Mesendoderm (in vitro differentiated cells): ENCODE results near the gene KDM4B.
A peak's percentile ranks its signal among the peaks of the same experiment; 100 is the strongest.

Experiments
- DNase-seq: peaks from one replicate; pipeline ENCODE4 v3.0.0; 2013
- H2AK5ac ChIP-seq: 2 replicates; pipeline ENCODE4 v1.6.1; 2013; ENCODE audit warnings: low read length, inconsistent platforms
- H2BK120ac ChIP-seq: 2 replicates; pipeline ENCODE4 v1.6.1; 2013; ENCODE audit warnings: low read depth, mild to moderate bottlenecking, low read length, moderate library complexity, mixed read lengths
- H2BK15ac ChIP-seq: replicated peaks from 2 replicates; pipeline ENCODE4 v1.6.1; 2013; ENCODE audit warnings: low read depth, mild to moderate bottlenecking, moderate library complexity
- H2BK5ac ChIP-seq: 2 replicates; pipeline ENCODE4 v1.6.1; 2013; ENCODE audit warnings: low read length, inconsistent platforms
- H3K18ac ChIP-seq: 2 replicates; pipeline ENCODE4 v1.6.1; 2013; ENCODE audit warnings: mild to moderate bottlenecking, low read length, mixed read lengths
- H3K23ac ChIP-seq: one replicate; pipeline ENCODE4 v1.6.1; 2013; ENCODE audit warnings: low read length
- H3K27ac ChIP-seq: 2 replicates; pipeline ENCODE4 v1.5.1; 2013; ENCODE audit warnings: low read depth, mild to moderate bottlenecking, inconsistent platforms, low read length, moderate library complexity
- H3K27me3 ChIP-seq: 2 replicates; pipeline ENCODE4 v1.6.1; 2013; ENCODE audit warnings: low read length, control low read depth, mild to moderate bottlenecking, inconsistent platforms; ENCODE audit not compliant: insufficient read depth, poor library complexity
- H3K36me3 ChIP-seq: 2 replicates; pipeline ENCODE4 v1.6.1; 2013; ENCODE audit warnings: low read length, inconsistent platforms; ENCODE audit not compliant: control insufficient read depth, insufficient read depth
- H3K4ac ChIP-seq: one replicate; pipeline ENCODE4 v1.6.1; 2013; ENCODE audit warnings: low read depth, mild to moderate bottlenecking, low read length, moderate library complexity
- H3K4me1 ChIP-seq: 2 replicates; pipeline ENCODE4 v1.6.1; 2013; ENCODE audit warnings: low read depth, low read length, inconsistent platforms; ENCODE audit not compliant: control insufficient read depth
- H3K4me2 ChIP-seq: 2 replicates; pipeline ENCODE4 v1.6.1; 2013; ENCODE audit warnings: low read length
- H3K4me3 ChIP-seq: 2 replicates; pipeline ENCODE4 v1.5.1; 2013; ENCODE audit warnings: mild to moderate bottlenecking, low read length
- H3K56ac ChIP-seq: one replicate; pipeline ENCODE4 v1.6.1; 2013; ENCODE audit warnings: low read length
- H3K79me1 ChIP-seq: 2 replicates; pipeline ENCODE4 v1.6.1; 2013; ENCODE audit warnings: low read length, inconsistent platforms
- H3K79me2 ChIP-seq: 2 replicates; pipeline ENCODE4 v1.6.1; 2013; ENCODE audit warnings: mild to moderate bottlenecking, low read length; ENCODE audit not compliant: control insufficient read depth, insufficient read depth
- H3K9ac ChIP-seq: 2 replicates; pipeline ENCODE4 v1.6.1; 2013; ENCODE audit warnings: low read length, inconsistent platforms
- H4K5ac ChIP-seq: one replicate; pipeline ENCODE4 v1.6.1; 2013; ENCODE audit warnings: low read length
- H4K8ac ChIP-seq: one replicate; pipeline ENCODE4 v1.6.1; 2013; ENCODE audit warnings: low read depth, mild to moderate bottlenecking, control low read depth, low read length, moderate library complexity
- WGBS: extraction: QIAGEN DNeasy Blood & Tissue Kit; methylation state at CpG from one replicate; pipeline ENCODE4 v1.1.7; 2013; ENCODE audit warnings: low lambda C conversion rate, missing lambda C conversion rate; ENCODE audit not compliant: insufficient coverage; ENCODE audit errors: extremely low coverage; 5-methylcytosine and 5-hydroxymethylcytosine counted together

Gene KDM4B

DNA sequence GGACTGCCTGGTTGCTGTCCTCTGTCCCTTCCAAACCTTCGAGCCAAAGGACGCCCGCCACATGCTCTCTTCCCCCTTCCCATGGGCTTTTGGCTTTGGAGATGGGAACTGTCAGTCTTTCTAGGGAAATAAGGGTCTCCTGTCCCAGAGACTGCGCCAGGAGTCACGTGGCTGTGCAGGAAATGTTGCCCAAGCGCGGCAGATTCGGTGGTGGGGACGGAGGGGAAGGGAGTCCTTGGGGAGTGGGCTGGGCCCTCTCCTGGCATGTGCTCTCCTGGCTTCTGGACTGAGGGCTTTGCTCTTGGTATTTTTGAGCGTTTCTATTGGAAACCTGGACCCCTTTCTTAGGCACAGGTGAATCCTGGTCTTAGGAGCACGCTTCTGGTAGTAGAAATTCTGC lies 103.2 kb downstream of the KDM4B start:
- DNase-seq: no peak
- Histone ChIP-seq H3K4ac (no peak overlapping the region), H3K18ac (no peak overlapping the region), H3K79me2 (no peaks in the 10 kb centered on the region), H4K8ac (no peak overlapping the region), H3K36me3 (no peaks in the 10 kb centered on the region), H2BK120ac (no peak overlapping the region), H3K4me3 (no peak overlapping the region), H3K56ac (no peak overlapping the region), H3K4me2 (no peak overlapping the region), H3K9ac (no peak overlapping the region), H4K5ac (no peak overlapping the region), H2BK15ac (no peak overlapping the region), H3K27ac (no peak overlapping the region), H2BK5ac (no peak overlapping the region), H3K23ac (no peak overlapping the region), H3K4me1 (no peaks in the 10 kb centered on the region), H3K27me3 (no peaks in the 10 kb centered on the region), H3K79me1 (no peaks in the 10 kb centered on the region), H2AK5ac (no peak overlapping the region)
- no CpG with 5 or more reads among the region's 11 CpGs for WGBS

GRCh38 chr19:5073153-5073844 lies 104.4 kb downstream of the KDM4B start:
- Histone ChIP-seq H3K36me3 (no peaks in the 10 kb centered on the region), H3K9ac (no peak overlapping the region), H3K79me2 (no peaks in the 10 kb centered on the region), H4K5ac (no peak overlapping the region), H2BK5ac (no peak overlapping the region), H3K79me1 (no peaks in the 10 kb centered on the region), H2BK120ac (no peak overlapping the region), H2BK15ac (no peak overlapping the region), H3K18ac (no peak overlapping the region), H3K4me1 (no peaks in the 10 kb centered on the region), H3K4me3 (no peak overlapping the region), H3K27me3 (no peaks in the 10 kb centered on the region), H3K23ac (no peak overlapping the region), H3K4me2 (no peak overlapping the region), H3K4ac (no peak overlapping the region), H2AK5ac (no peak overlapping the region), H3K56ac (no peak overlapping the region), H3K27ac (no peak overlapping the region), H4K8ac (no peak overlapping the region)
- no peak for DNase-seq
- no CpG with 5 or more reads among the region's 8 CpGs for WGBS

DNA sequence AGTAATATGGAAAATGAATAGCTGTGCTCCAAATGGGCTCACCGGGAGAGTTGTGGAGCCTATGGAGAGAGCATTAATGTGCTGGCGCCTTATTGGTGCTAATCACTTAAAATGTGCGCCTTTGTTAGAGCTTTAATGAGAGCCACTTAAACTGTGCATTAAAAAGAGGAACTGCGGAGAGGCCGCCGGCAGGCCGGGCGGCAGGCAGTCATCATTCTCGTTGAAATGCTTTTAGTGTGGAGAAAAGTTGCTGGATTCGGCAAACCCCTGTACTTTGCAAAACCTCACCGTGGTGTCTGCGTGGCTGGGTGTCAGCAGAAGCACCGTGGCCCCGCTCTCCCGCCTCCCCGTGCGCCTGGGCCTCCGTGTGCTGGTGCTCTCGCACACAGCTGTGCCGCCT lies 105.5 kb downstream of the KDM4B start:
- H2BK5ac ChIP-seq: no peak overlapping the region
- WGBS: no CpG with 5 or more reads among the region's 20 CpGs
- no peak overlapping the region for H2BK15ac ChIP-seq
- H2BK120ac ChIP-seq: no peak overlapping the region
- no peaks in the 10 kb centered on the region for H3K27me3 ChIP-seq
- H2AK5ac ChIP-seq: no peak overlapping the region
- H3K4me2 ChIP-seq: no peak overlapping the region
- H3K9ac ChIP-seq: no peak overlapping the region
- H3K4ac ChIP-seq: no peak overlapping the region
- H3K4me1 ChIP-seq: no peaks in the 10 kb centered on the region
- no peak overlapping the region for H3K27ac ChIP-seq
- no peak overlapping the region for H3K23ac ChIP-seq
- peak overlapping the region; percentile 25 for H3K56ac ChIP-seq
- H4K8ac ChIP-seq: no peak overlapping the region
- no peaks in the 10 kb centered on the region for H3K36me3 ChIP-seq
- H3K4me3 ChIP-seq: no peak overlapping the region
- no peaks in the 10 kb centered on the region for H3K79me1 ChIP-seq
- DNase-seq: no peak
- H3K79me2 ChIP-seq: no peaks in the 10 kb centered on the region
- H3K18ac ChIP-seq: no peak overlapping the region
- no peak overlapping the region for H4K5ac ChIP-seq

DNA sequence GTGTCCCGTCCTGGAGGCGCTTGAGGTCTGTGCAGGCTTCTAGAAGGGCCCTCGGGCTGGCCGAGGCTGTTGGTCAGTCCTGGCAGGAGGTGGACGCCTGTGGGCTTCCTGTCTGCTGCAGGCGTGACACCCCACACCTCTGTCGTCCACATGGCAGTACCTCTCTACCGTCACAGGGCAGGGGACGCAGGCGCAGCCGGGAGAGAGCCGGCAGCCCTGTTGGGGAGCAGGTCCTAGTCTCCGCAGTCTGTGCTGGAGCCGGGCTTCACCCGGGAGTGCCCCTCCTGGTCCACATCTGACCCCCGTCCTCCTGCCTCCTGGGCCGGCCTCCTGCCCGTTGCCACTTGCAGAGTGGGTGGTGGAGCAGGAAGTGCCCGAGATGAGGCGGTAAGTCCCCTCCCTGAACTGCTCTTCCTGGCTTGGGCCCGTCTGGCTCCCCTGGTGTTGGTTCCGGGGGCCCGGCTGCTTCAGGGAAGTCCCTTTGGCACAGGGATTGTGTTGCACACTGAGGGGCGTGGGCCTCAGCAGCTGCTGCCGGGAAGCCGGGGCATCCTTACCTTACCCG lies 106.0 kb downstream of the KDM4B start:
- Histone ChIP-seq H3K79me1 (no peaks in the 10 kb centered on the region), H2BK120ac (no peak overlapping the region), H3K9ac (no peak overlapping the region), H4K8ac (no peak overlapping the region), H3K56ac (peak overlapping the region; percentile 25), H3K4me2 (no peak overlapping the region), H3K4ac (no peak overlapping the region), H3K4me1 (no peaks in the 10 kb centered on the region), H3K27me3 (no peaks in the 10 kb centered on the region), H4K5ac (no peak overlapping the region), H3K36me3 (no peaks in the 10 kb centered on the region), H3K23ac (no peak overlapping the region), H2BK5ac (no peak overlapping the region), H3K79me2 (no peaks in the 10 kb centered on the region), H3K18ac (no peak overlapping the region), H3K4me3 (no peak overlapping the region), H2AK5ac (no peak overlapping the region), H2BK15ac (no peak overlapping the region), H3K27ac (no peak overlapping the region)
- DNase-seq: no peak
- WGBS: no CpG with 5 or more reads among the region's 27 CpGs

DNA sequence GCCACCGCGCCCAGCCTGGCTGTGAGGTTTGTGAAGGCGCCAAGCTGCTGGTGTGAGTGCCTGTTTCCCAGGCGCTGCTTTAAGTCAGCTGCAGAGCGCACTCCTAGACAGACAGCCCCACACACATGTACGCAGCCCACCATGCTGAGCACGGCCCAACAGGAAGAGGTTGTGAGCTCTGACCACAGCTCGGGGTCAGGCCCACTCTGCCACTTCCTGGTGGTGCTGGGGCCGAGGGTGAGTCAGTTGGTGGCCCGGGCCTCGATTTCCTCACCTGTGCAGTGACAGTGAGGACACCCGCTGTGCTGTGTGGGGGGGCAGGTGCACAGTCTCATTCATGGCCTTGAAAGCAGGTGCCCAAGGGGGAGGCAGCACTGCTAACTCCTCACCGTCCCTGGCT lies 106.7 kb downstream of the KDM4B start:
- Histone ChIP-seq H3K4ac (no peak overlapping the region), H3K23ac (no peak overlapping the region), H3K4me3 (no peak overlapping the region), H3K4me1 (no peaks in the 10 kb centered on the region), H3K18ac (no peak overlapping the region), H4K5ac (no peak overlapping the region), H2BK15ac (no peak overlapping the region), H2BK5ac (no peak overlapping the region), H2BK120ac (no peak overlapping the region), H4K8ac (no peak overlapping the region), H3K27ac (no peak overlapping the region), H3K27me3 (no peaks in the 10 kb centered on the region), H3K36me3 (no peaks in the 10 kb centered on the region), H3K79me1 (no peaks in the 10 kb centered on the region), H3K9ac (no peak overlapping the region), H2AK5ac (no peak overlapping the region), H3K4me2 (no peak overlapping the region), H3K79me2 (no peaks in the 10 kb centered on the region), H3K56ac (no peak overlapping the region)
- DNase-seq: no peak
- no CpG with 5 or more reads among the region's 13 CpGs for WGBS
